ENCODE measurements around the gene SDF4. TPM values are rescaled to one million over a fixed set of nuclear protein-coding genes. Genes with fewer than 3 reads are reported as not detected.

The SDF4 gene
- total RNA-seq, 2 donors from 2014 or later: 177 to 185 TPM

DNA sequence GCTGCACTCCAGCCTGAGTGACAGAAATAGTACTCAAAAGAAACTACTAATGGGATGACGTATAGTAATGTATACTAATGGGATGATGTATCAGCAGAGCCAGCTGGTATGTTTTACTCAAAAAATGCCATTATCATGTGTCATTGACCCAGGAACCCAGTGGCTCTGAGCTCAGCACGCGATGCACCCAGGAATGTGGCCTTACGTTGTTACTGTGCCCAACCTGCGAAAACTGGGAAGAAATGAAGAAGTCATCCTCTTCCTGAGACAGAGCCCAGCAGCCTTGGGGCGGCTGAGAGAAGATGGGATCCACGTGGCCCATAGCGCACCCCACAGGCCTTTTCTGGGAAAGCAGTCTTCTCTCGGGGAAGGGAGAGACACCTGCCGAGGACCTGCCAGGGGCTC, 33.1 kb upstream of the SDF4 start:
- WGBS: 82% methylated on average over 9 of the region's 10 CpGs
- TF ChIP-seq POLR2AphosphoS5 (IDR thresholded peaks at IDR 0.05): no peak
- TF ChIP-seq, protein P1, sequence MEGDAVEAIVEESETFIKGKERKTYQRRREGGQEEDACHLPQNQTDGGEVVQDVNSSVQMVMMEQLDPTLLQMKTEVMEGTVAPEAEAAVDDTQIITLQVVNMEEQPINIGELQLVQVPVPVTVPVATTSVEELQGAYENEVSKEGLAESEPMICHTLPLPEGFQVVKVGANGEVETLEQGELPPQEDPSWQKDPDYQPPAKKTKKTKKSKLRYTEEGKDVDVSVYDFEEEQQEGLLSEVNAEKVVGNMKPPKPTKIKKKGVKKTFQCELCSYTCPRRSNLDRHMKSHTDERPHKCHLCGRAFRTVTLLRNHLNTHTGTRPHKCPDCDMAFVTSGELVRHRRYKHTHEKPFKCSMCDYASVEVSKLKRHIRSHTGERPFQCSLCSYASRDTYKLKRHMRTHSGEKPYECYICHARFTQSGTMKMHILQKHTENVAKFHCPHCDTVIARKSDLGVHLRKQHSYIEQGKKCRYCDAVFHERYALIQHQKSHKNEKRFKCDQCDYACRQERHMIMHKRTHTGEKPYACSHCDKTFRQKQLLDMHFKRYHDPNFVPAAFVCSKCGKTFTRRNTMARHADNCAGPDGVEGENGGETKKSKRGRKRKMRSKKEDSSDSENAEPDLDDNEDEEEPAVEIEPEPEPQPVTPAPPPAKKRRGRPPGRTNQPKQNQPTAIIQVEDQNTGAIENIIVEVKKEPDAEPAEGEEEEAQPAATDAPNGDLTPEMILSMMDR (IDR thresholded peaks at IDR 0.05): no peak
- TF ChIP-seq POLR2A (IDR thresholded peaks at IDR 0.05): no peak
- Histone ChIP-seq H3K36me3 (peaks cover 0 to 10% of the 10 kb centered on the region in 2 donors), H3K27me3 (replicated peaks; ENCODE audit: insufficient read depth) (no peaks in the 10 kb centered on the region), H3K4me1 (replicated peaks) (no peaks in the 10 kb centered on the region), H3K4me3 (no peak overlapping the region), H3K9me3 (no peaks in the 10 kb centered on the region), H3K27ac (no peak overlapping the region)
- DNase-seq (ENCODE audit: low spot score): no peak
- intact Hi-C loops (cut with DNase I): no loop called here

DNA sequence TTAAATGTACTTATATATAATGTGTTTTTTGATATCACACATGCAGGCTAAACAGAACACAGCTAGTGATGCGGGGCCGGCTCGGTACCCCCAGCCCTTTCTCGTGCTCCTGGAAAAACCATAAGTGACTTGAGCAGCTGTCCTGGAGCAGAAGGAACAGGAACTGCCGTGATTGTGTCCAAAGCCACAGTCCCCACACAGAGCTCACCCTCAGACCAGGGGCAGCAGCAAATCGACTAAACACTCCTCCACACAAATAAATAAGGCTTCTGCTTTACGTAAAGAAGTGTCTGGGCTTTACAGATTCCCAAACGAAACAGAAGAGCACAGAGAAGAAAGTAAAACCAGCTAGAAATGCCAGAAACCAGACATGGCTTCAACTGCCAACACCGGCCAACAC, 32.2 kb upstream of the SDF4 start:
- intact Hi-C loops (cut with DNase I): no loop called here
- DNase-seq (ENCODE audit: low spot score): no peak
- Histone ChIP-seq H3K9me3 (no peaks in the 10 kb centered on the region), H3K27me3 (replicated peaks; ENCODE audit: insufficient read depth) (no peaks in the 10 kb centered on the region), H3K4me3 (no peak overlapping the region), H3K36me3 (peaks cover 0 to 10% of the 10 kb centered on the region in 2 donors), H3K4me1 (replicated peaks) (no peaks in the 10 kb centered on the region), H3K27ac (no peak overlapping the region)
- 89% methylated on average over 9 of the region's 9 CpGs for WGBS
- TF ChIP-seq, protein P1 (IDR thresholded peaks at IDR 0.05): no peak
- TF ChIP-seq POLR2AphosphoS5 (IDR thresholded peaks at IDR 0.05) (no peak), POLR2A (IDR thresholded peaks at IDR 0.05) (no peak)

DNA sequence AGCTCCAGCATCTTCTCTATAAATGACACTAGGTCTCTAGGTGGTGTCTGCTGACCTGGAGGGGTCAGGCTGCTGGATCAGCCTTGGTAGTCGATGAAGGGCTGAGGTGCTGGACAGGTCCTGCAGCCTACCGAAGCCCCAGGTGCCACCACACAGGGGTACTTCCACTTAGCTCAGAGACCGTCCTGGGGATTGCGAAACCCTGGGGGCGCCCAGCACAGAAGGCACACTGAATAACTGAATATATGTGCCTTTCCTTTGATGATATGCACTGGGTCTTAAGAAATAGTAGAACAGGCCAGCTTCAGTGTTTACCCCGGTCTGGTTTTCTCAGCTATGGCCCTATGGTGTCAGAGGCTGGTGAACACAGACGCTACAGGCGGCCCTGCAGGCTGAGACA, 31.0 kb upstream of the SDF4 start:
- whole genome bisulfite sequencing: 79% methylated on average over 8 of the region's 8 CpGs
- H3K9me3 ChIP-seq: no peaks in the 10 kb centered on the region
- no peaks in the 10 kb centered on the region for H3K27me3 ChIP-seq (replicated peaks; ENCODE audit: insufficient read depth)
- no peak overlapping the region for H3K4me3 ChIP-seq
- no peak for DNase-seq (ENCODE audit: low spot score)
- no peaks in the 10 kb centered on the region for H3K4me1 ChIP-seq (replicated peaks)
- intact Hi-C loops (cut with DNase I): no loop called here
- no peak overlapping the region for H3K27ac ChIP-seq
- peaks cover 0 to 10% of the 10 kb centered on the region in 2 donors for H3K36me3 ChIP-seq
- TF ChIP-seq POLR2AphosphoS5 (IDR thresholded peaks at IDR 0.05): no peak
- TF ChIP-seq POLR2A (IDR thresholded peaks at IDR 0.05): no peak
- TF ChIP-seq, protein P1 (IDR thresholded peaks at IDR 0.05): no peak

DNA sequence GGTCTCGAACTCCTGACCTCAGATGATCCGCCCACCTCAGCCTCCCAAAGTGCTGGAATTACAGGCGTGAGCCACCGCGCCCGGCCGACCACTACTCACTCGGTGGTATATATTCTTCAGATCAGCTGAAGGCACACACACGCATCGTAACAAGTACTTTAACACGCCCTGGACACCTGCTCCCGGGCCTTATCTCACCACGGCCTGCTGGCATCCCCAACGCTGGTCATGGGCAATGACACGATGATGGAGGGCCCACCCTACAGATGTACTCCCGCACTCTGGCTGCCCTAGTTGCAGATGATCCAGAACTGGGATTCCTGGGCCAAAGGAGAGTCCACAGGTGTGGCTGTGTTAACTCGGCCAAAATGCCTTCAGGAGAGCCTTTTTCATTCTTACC, 30.3 kb upstream of the SDF4 start:
- Histone ChIP-seq H3K9me3 (no peaks in the 10 kb centered on the region), H3K4me3 (no peak overlapping the region), H3K27me3 (replicated peaks; ENCODE audit: insufficient read depth) (no peaks in the 10 kb centered on the region), H3K4me1 (replicated peaks) (no peaks in the 10 kb centered on the region), H3K36me3 (peaks cover 0 to 10% of the 10 kb centered on the region in 2 donors), H3K27ac (no peak overlapping the region)
- no peak for DNase-seq (ENCODE audit: low spot score)
- 96% methylated on average over 17 of the region's 17 CpGs for WGBS
- TF ChIP-seq, protein P1 (IDR thresholded peaks at IDR 0.05): no peak
- TF ChIP-seq POLR2AphosphoS5 (IDR thresholded peaks at IDR 0.05) (no peak), POLR2A (IDR thresholded peaks at IDR 0.05) (no peak)
- intact Hi-C loops (cut with DNase I): no loop called here

DNA sequence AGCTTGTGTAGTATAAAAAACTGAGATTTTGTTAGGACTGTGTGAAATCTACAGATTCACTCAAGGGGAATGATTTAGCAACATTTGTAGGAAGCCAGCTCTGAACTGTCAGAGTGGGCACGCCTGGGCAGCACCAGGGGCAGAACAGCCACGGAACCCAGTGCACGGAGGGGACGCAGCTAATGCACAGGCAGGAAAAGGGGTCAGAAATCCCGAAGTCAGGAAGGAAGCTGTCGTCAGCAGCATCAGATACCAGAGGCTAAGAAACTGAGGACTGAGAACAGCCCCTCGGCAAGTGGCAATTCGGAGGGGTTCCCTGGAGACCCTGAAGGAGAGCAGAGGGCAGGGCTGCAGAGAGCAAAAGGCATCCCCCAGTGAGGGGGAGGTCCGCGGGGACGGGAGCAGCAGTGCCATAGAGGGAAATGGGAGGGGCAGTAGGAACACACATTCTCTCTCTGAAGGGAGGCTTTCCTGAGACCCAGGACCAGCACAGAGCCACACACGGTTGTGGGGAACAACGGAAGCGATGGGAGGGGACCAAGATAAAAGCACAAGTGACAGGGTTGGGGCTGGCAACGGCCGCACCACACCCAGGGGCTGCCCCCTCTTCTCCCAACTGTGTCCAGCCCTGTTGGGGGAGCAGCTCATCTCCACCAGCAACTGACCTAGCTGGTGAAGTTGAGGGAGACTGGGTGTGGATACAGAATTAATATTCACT, 29.2 kb upstream of the SDF4 start:
- no peak for TF ChIP-seq POLR2AphosphoS5 (IDR thresholded peaks at IDR 0.05)
- no peak for TF ChIP-seq POLR2A (IDR thresholded peaks at IDR 0.05)
- TF ChIP-seq, protein P1 (IDR thresholded peaks at IDR 0.05): no peak
- peaks cover 0 to 16% of the 10 kb centered on the region in 2 donors for H3K36me3 ChIP-seq
- WGBS: 78% methylated on average over 16 of the region's 16 CpGs

More for the DNA sequence above, 29.2 kb upstream of the SDF4 start:
- H3K4me3 ChIP-seq: no peak overlapping the region
- H3K27me3 ChIP-seq (replicated peaks; ENCODE audit: insufficient read depth): no peaks in the 10 kb centered on the region
- H3K4me1 ChIP-seq (replicated peaks): no peaks in the 10 kb centered on the region
- DNase-seq (ENCODE audit: low spot score): no peak
- intact Hi-C loops (cut with DNase I): no loop called here
- H3K27ac ChIP-seq: no peak overlapping the region
- H3K9me3 ChIP-seq: no peaks in the 10 kb centered on the region
